AG04450 (cell line): Measurements from ENCODE around the gene HIVEP2. TPM values are rescaled to one million over a fixed set of nuclear protein-coding genes. Genes with fewer than 3 reads are reported as not detected.

ENCODE experiments used
- CTCF ChIA-PET: fragments of 300-600, 350-600 bp; formaldehyde crosslinking; extraction: SDS; loops from one replicate; lab custom pipeline; 2022; ENCODE audit warnings: antibody characterized with exemption, inconsistent platforms; lab: Charles Lee
- POLR2A ChIA-PET: fragments of 350-600 bp; formaldehyde crosslinking; extraction: SDS; loops from one replicate; lab custom pipeline; 2021; ENCODE audit warnings: antibody characterized with exemption, inconsistent platforms; lab: Yijun Ruan, JAX
- DNase-seq: peaks from one replicate; pipeline ENCODE4 v3.0.0-alpha.2; 2011; ENCODE audit warnings: low read depth, low spot score
- H3K27ac ChIP-seq: one replicate; pipeline ENCODE4 v1.5.1; 2012; ENCODE audit warnings: low read depth, low read length, control low read depth
- H3K27me3 ChIP-seq: one replicate; pipeline ENCODE4 v1.6.0; 2012; ENCODE audit warnings: low read length; ENCODE audit not compliant: control insufficient read depth, insufficient read depth
- H3K4me3 ChIP-seq: 2 replicates; pipeline ENCODE4 v1.5.1; 2011; ENCODE audit warnings: mild to moderate bottlenecking, low read depth, low read length, control low read depth
- H3K9me3 ChIP-seq: 2 replicates; pipeline ENCODE4 v1.5.1; 2012; ENCODE audit warnings: low read length; ENCODE audit not compliant: control insufficient read depth, insufficient read depth
- polyA plus RNA-seq: library from polyadenylated mRNA; depleted of rRNA; stranded (reverse); fragments of >200 nt; gene quantifications from 2 replicates; pipeline ENCODE4 v1.2.3, GENCODE V29; 2011
- TF ChIP-seq, protein P1 (sequence below): IDR thresholded peaks from 2 replicates; pipeline ENCODE4 v1.5.1; 2011; ENCODE audit warnings: low read depth, low read length, control low read depth, inconsistent platforms

Gene HIVEP2
- polyA plus RNA-seq, 1 experiment: 4.9 TPM

GRCh38 chr6:142914937-142915697 lies 29.9 kb downstream of the HIVEP2 start:
- Histone ChIP-seq H3K9me3 (no peaks in the 10 kb centered on the region), H3K4me3 (no peak overlapping the region), H3K27me3 (no peaks in the 10 kb centered on the region), H3K27ac (no peak overlapping the region)
- DNase-seq: no peak
- TF ChIP-seq, protein P1, sequence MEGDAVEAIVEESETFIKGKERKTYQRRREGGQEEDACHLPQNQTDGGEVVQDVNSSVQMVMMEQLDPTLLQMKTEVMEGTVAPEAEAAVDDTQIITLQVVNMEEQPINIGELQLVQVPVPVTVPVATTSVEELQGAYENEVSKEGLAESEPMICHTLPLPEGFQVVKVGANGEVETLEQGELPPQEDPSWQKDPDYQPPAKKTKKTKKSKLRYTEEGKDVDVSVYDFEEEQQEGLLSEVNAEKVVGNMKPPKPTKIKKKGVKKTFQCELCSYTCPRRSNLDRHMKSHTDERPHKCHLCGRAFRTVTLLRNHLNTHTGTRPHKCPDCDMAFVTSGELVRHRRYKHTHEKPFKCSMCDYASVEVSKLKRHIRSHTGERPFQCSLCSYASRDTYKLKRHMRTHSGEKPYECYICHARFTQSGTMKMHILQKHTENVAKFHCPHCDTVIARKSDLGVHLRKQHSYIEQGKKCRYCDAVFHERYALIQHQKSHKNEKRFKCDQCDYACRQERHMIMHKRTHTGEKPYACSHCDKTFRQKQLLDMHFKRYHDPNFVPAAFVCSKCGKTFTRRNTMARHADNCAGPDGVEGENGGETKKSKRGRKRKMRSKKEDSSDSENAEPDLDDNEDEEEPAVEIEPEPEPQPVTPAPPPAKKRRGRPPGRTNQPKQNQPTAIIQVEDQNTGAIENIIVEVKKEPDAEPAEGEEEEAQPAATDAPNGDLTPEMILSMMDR: no peak
- ChIA-PET POLR2A (no interaction called here), CTCF (no interaction called here)

GRCh38 chr6:142914369-142914768 lies 30.6 kb downstream of the HIVEP2 start:
- DNase-seq: no peak
- Histone ChIP-seq H3K4me3 (no peak overlapping the region), H3K27me3 (no peaks in the 10 kb centered on the region), H3K9me3 (no peaks in the 10 kb centered on the region), H3K27ac (no peak overlapping the region)
- ChIA-PET POLR2A (no interaction called here), CTCF (no interaction called here)
- TF ChIP-seq, protein P1: no peak

DNA sequence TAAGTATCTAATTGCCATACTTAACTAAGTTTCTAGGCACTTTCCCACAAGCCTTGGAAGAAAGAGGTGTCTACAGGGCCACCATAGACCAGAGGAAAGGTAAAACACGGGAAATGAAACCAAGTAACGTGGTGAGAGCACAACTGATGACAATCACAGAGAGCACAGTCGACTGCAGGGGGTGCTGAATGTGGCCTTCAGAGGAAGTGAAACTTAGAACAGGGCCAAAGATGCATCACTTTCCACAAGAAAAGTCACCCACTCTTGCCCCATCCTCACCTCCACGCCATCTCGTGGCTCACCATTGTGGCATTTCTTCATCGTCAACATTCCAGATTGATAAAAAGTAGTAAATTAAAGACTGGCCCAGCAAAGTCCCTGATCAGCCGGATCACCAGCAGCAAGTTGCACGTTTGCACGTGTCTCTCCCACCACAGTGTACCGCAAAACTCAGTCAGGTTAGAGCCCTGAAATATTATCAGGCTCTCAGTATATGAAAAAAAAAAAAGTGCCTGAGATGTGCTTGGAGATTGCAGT lies 31.4 kb downstream of the HIVEP2 start:
- CTCF ChIA-PET: no interaction called here

DNA sequence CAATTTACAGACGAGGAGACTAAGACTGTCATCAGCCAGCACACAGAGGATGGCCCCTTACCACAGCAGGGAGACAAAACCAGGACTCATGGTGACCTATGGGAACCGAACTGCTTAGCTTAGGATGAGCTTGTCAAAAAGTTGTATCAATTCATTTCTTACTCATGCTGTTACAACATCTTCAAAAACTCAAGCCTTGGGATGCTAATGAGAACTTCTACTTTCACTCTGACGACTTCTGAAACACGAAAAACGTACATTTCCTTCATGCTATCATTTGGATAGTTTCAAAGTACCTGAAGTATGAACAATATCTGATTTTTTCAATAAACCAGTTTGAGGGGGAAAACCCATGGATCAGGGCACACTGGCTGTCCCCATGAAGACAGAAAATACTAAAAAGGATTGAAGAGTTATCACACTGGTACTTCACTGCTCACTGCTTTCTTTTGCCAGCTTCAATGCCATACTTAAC lies 31.9 kb downstream of the HIVEP2 start:
- DNase-seq: no peak
- Histone ChIP-seq H3K4me3 (no peak overlapping the region), H3K27me3 (no peaks in the 10 kb centered on the region), H3K9me3 (no peaks in the 10 kb centered on the region), H3K27ac (no peak overlapping the region)
- TF ChIP-seq, protein P1: no peak
- CTCF ChIA-PET: no interaction called here
- POLR2A ChIA-PET: no interaction called here

More for the DNA sequence above, 31.4 kb downstream of the HIVEP2 start:
- POLR2A ChIA-PET: no interaction called here
- Histone ChIP-seq H3K27ac (no peak overlapping the region), H3K4me3 (no peak overlapping the region), H3K27me3 (no peaks in the 10 kb centered on the region), H3K9me3 (no peaks in the 10 kb centered on the region)
- DNase-seq: no peak
- TF ChIP-seq, protein P1: no peak

GRCh38 chr6:142912125-142912524 lies 32.9 kb downstream of the HIVEP2 start:
- CTCF ChIA-PET: no interaction called here
- TF ChIP-seq, protein P1: no peak
- Histone ChIP-seq H3K27ac (no peak overlapping the region), H3K9me3 (no peaks in the 10 kb centered on the region), H3K4me3 (no peak overlapping the region), H3K27me3 (no peaks in the 10 kb centered on the region)
- no peak for DNase-seq
- POLR2A ChIA-PET: no interaction called here
